Kidney (tissue), 22 donors: Measurements from ENCODE around the gene SMARCD2. TPM values are rescaled to one million over a fixed set of nuclear protein-coding genes. Genes with fewer than 3 reads are reported as not detected.
"Not testable (repeated sequence)": the region's sequence is repeated elsewhere in the genome, so short reads cannot be mapped to it uniquely, and the experiment has no call there.

ENCODE experiments used
- DNase-seq, 5 donors: peaks; one replicate each; pipeline ENCODE4 v3.0.0-alpha.2; 2013 to 2020
- FAIRE-seq: peaks from 2 replicates; lab custom pipeline; 2012; peaks lifted over from hg19 to GRCh38; lab: Jason Lieb, UNC
- H3K27ac ChIP-seq, 2 donors: one replicate each; pipeline ENCODE4 v1.7.0; 2013; ENCODE audit warnings: low read depth in 2 of 2, low read length in 2 of 2, inconsistent platforms in 1 of 2
- H3K27me3 ChIP-seq: one replicate; pipeline ENCODE4 v1.7.1; 2013; ENCODE audit warnings: low read length, inconsistent platforms; ENCODE audit not compliant: control insufficient read depth, insufficient read depth
- H3K36me3 ChIP-seq, 3 donors: one replicate each; pipeline versions ENCODE4 v1.7.0 to v1.7.1; 2013; ENCODE audit warnings: low read length in 3 of 3, control low read depth in 1 of 3, inconsistent platforms in 1 of 3; ENCODE audit not compliant: insufficient read depth in 3 of 3, control insufficient read depth in 2 of 3
- H3K4me1 ChIP-seq, 3 donors: one replicate each; pipeline versions ENCODE4 v1.7.0 to v1.7.1; 2013; ENCODE audit warnings: low read length in 3 of 3, inconsistent platforms in 1 of 3, low read depth in 1 of 3; ENCODE audit not compliant: control insufficient read depth in 2 of 3, insufficient read depth in 2 of 3
- H3K4me3 ChIP-seq, 3 donors: one replicate each; pipeline versions ENCODE4 v1.7.0 to v1.8.1; 2013; ENCODE audit warnings: low read length in 3 of 3, control low read depth in 1 of 3, inconsistent platforms in 1 of 3
- H3K9ac ChIP-seq, 3 donors: one replicate each; pipeline versions ENCODE4 v1.7.0 to v1.7.1; 2013; ENCODE audit warnings: low read length in 3 of 3, control low read depth in 1 of 3, inconsistent platforms in 1 of 3
- H3K9me3 ChIP-seq, 3 donors: one replicate each; pipeline versions ENCODE4 v1.7.0 to v1.7.1; 2013; ENCODE audit warnings: low read length in 3 of 3, control low read depth in 1 of 3, inconsistent platforms in 1 of 3; ENCODE audit not compliant: control insufficient read depth in 2 of 3, insufficient read depth in 1 of 3
- CTCF ChIP-seq: IDR thresholded peaks from 3 replicates; pipeline ENCODE4 v1.5.1; 2012; ENCODE audit warnings: mild to moderate bottlenecking, moderate library complexity, borderline replicate concordance; ENCODE audit not compliant: insufficient read depth; ENCODE audit errors: extremely low read depth
- intact Hi-C: fragments of 100-400 bp; cut with DNase I; formaldehyde crosslinking; loops from one replicate; pipeline ENCODE4 v1.11.1; 2022
- long read RNA-seq, 10 donors: library from polyadenylated mRNA in 1 of 10; unstranded in 1 of 10; transcript quantifications; one replicate each; pipeline ENCODE4 v2.0.0 and lab custom pipeline, GENCODE V29; 2021 to 2026
- polyA plus RNA-seq: library from polyadenylated mRNA; stranded (reverse); fragments of 350-450 nt; fragmentation: Illumina TruSeq; extraction: RNeasy Lipid Tissue Mini Kit (QIAGEN cat#74804); gene quantifications from one replicate; pipeline ENCODE4 v1.2.3, GENCODE V29; 2014; ENCODE audit warnings: low read depth, low replicate concordance; ENCODE audit not compliant: insufficient read depth
- total RNA-seq: library from RNA; stranded (reverse); fragmentation: NEBNext Ultra II Directional; extraction: Animal tissue kit (Norgen Biotek cat#: 25700); gene quantifications from one replicate; pipeline ENCODE4 v1.2.1, GENCODE V29; 2021
- donor health status: control.
- donor health status: control.
- donor health status: control.
- donor health status: control.
- donor health status: control.
- donor health status: DM: yes; HTN: yes; CAD: no.
- donor health status: Normal renal cell carcinoma (clear cell type).

Gene SMARCD2
- 65.1 TPM for total RNA-seq
- 39.9 TPM for polyA plus RNA-seq
- long read RNA-seq, donor 1, partial matches to known transcripts: 23 of 27 reads
- long read RNA-seq, donor 1, other reads (novel, unspliced or antisense): 0 of 27 reads
- long read RNA-seq, donor 2, transcript SMARCD2-203 (13 exons, 2,716 nt): major isoform, 5 of 5 reads
- long read RNA-seq, donor 2, partial matches to known transcripts: 0 of 5 reads
- long read RNA-seq, donor 2, other reads (novel, unspliced or antisense): 0 of 5 reads
- long read RNA-seq, donor 3, partial matches to known transcripts: 5 of 10 reads
- long read RNA-seq, donor 3, other reads (novel, unspliced or antisense): 0 of 10 reads
- long read RNA-seq, donor 4, partial matches to known transcripts: 0 of 4 reads
- long read RNA-seq, donor 4, other reads (novel, unspliced or antisense): 0 of 4 reads
- long read RNA-seq, donor 5: 0 reads
- long read RNA-seq, donor 6, partial matches to known transcripts: 6 of 8 reads
- long read RNA-seq, donor 6, other reads (novel, unspliced or antisense): 0 of 8 reads
- long read RNA-seq, donor 7, transcript SMARCD2-203 (13 exons, 2,716 nt): major isoform, 47 of 70 reads
- long read RNA-seq, donor 7, partial matches to known transcripts: 11 of 70 reads
- long read RNA-seq, donor 7, other reads (novel, unspliced or antisense): 12 of 70 reads
- long read RNA-seq, donor 8, partial matches to known transcripts: 0 of 1 reads
- long read RNA-seq, donor 8, other reads (novel, unspliced or antisense): 0 of 1 reads
- long read RNA-seq, donor 9, partial matches to known transcripts: 5 of 6 reads
- long read RNA-seq, donor 9, other reads (novel, unspliced or antisense): 0 of 6 reads
- long read RNA-seq, donor 10, transcript SMARCD2-203 (13 exons, 2,716 nt): major isoform, 5 of 5 reads
- long read RNA-seq, donor 10, partial matches to known transcripts: 0 of 5 reads
- long read RNA-seq, donor 10, other reads (novel, unspliced or antisense): 0 of 5 reads

GRCh38 chr17:63842540-63843386 lies at the start of gene SMARCD2:
Gene SMARCD2 (minus strand): TSS chr17:63842685. CDS start chr17:63842674, 11 bp downstream.
- Histone ChIP-seq H3K36me3 (no peaks in the 10 kb centered on the region), H3K9me3 (no peaks in the 10 kb centered on the region), H3K27ac (peak within 1 kb of the TSS; percentile 91 to 92), H3K4me1 (peaks cover 4 to 32% (median 21%) of the 10 kb centered on the region in 3 donors), H3K9ac (peak within 1 kb of the TSS; percentile 76 to 94 (median 76)), H3K27me3 (no peaks in the 10 kb centered on the region), H3K4me3 (peak within 1 kb of the TSS; percentile 77 to 90 (median 88))
- TF ChIP-seq CTCF: peak; percentile 12
- FAIRE-seq (no peak), DNase-seq (peak; percentile 99 to 100 (median 100))
- intact Hi-C loops: no loop called here

- not testable (repeated sequence) for FAIRE-seq
Measured at GRCh38 chr17:63889026-63889848, 46.8 kb upstream of the SMARCD2 start.

GRCh38 chr17:63885119-63885518 lies 42.6 kb upstream of the SMARCD2 start:
- H3K4me3 ChIP-seq, DNase-seq, H3K27me3 ChIP-seq, FAIRE-seq, H3K27ac ChIP-seq, H3K9me3 ChIP-seq, intact Hi-C loops, H3K36me3 ChIP-seq, H3K4me1 ChIP-seq, H3K9ac ChIP-seq: not testable (repeated sequence)

More at GRCh38 chr17:63889026-63889848, 46.8 kb upstream of the SMARCD2 start:
- H3K9ac ChIP-seq, H3K9me3 ChIP-seq, H3K27ac ChIP-seq, H3K4me3 ChIP-seq, H3K36me3 ChIP-seq, H3K4me1 ChIP-seq, H3K27me3 ChIP-seq, intact Hi-C loops: not testable (repeated sequence)
- DNase-seq: peak in 3 of 5 donors; percentile 43 to 68 (median 49)
- TF ChIP-seq CTCF: peak; percentile 20

- FAIRE-seq, H3K4me1 ChIP-seq, intact Hi-C loops, H3K9ac ChIP-seq, H3K9me3 ChIP-seq, H3K36me3 ChIP-seq, H3K27ac ChIP-seq, H3K27me3 ChIP-seq, DNase-seq, H3K4me3 ChIP-seq: not testable (repeated sequence)
Measured at GRCh38 chr17:63882626-63883126, 40.2 kb upstream of the SMARCD2 start.
